ENCODE results near the gene USP6. TPM values are rescaled to one million over a fixed set of nuclear protein-coding genes. Genes with fewer than 3 reads are reported as not detected.
A peak's percentile ranks its signal among the peaks of the same experiment; 100 is the strongest.

USP6 gene
- total and polyA plus RNA-seq, 10 of the 15 experiments (the other 5 are each of a cell fraction or from before 2014, with no cell fraction given) = under 0.01 to 0.39 (median 0.10) TPM; not detected in 2

DNA sequence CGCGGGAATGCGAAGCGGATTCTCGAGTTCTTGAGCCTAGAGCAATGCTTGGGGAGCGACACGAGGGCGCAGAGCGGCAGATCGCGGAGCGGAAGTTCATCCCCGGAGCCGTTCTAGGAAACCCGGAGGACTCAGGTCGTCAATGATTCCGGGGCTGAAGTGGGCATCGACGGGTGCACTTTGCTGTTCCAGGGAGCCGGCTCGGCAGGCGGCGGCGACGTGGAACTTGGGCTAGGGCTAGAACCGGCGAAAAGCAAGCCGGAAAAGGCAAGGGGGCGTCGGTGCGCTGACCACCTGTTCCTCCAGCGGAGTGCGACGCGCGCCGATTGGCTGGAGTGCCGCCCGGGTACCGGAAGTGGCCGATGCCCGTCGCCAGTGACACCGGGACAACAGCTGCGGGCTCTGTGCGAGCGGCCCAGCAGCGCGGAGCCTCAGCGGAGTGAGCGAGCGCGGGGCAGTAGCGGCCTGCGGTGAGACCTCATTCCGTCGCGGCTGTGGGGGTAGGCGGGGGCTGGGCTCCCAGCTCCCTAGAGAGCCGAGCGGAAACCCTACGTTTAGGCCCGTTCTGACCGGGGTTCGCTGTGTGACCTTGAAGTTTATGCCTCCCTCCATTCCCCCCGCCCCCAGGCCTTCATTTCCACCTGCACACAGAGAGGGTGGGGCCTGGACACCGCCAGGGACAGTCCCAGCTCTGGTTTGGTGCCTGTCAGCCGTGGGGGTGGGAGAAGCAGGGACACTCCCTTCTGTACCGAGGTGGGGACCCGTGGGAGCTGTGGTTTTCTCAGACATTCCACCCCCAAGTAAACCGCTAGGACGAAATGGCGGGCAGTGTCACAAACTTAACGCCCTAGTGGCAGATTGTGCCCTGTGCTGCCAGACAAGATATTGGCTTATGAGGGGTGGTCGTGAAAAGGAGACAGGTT, 37.5 kb upstream of the USP6 start, which contains the start of gene ZFP3 (continued):
- TF ChIP-seq POLR2AphosphoS5 (IDR thresholded peaks at IDR 0.05; ENCODE audit: low read length) (peak; percentile 80; the same call in 1 of the 2 replicates), GABPA (IDR thresholded peaks at IDR 0.05; ENCODE audit: low read depth) (peak; percentile 84; the same call in 1 of the 2 replicates), CHD2 (IDR thresholded peaks at IDR 0.05; ENCODE audit: borderline replicate concordance, low read depth, low read length) (peak; percentile 33; the same call in 1 of the 2 replicates)

DNA sequence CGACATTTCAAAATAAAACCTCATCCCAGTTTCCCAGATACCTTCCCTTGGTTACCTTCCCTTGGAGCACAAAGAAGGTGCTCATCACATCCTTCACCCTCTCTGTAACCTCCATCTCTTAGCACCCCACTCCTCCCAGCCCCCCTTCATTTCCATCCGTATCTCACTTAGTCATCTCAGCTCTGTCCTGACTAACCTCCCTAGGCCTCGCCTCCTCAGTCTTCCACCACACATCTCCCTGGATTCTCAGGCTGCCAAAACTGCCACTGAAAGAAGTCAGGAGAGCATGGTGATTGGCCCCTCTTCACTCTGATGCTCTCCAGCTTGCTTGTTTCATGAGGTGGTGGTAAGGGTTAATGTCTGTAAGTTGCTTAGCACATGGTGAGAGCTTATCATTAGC, 35.2 kb upstream of the USP6 start:
- H3K4me1 ChIP-seq (ENCODE audit: control insufficient read depth, insufficient read depth, low read length) = peaks cover 3% of the 10 kb centered on the region
- H3K4me3 ChIP-seq = no peak overlapping the region
- WGBS (ENCODE audit: insufficient coverage, insufficient replicate concordance, low lambda C conversion rate, missing lambda C conversion rate) = 74% methylated on average over 3 of the region's 3 CpGs
- no peak overlapping the region for H3K9ac ChIP-seq (ENCODE audit: control insufficient read depth, insufficient read depth, low read length)
- FAIRE-seq (no peak), DNase-seq (ENCODE audit: low read depth, low spot score) (no peak), ATAC-seq (no peak)
- peaks cover 20% of the 10 kb centered on the region; the same call in 2 of the 3 replicates for H3K9me3 ChIP-seq (replicated peaks; ENCODE audit: control insufficient read depth, insufficient read depth, low read length)
- in situ Hi-C loops (cut with MboI) = no loop called here
- intact Hi-C loops (cut with micrococcal nuclease; ENCODE audit: unreplicated experiment) = no loop called here
- ChIA-PET RAD21 (ENCODE audit: unreplicated experiment) (interaction anchor here (0.7 kb wide), 1 partner anchor 43 kb away, joined by 3 read pairs; no protein-coding TSS in a partner anchor), CTCF (interaction anchor here (0.8 to 0.9 kb wide), 2 partner anchors 9 to 18 kb away, joined by 4 read pairs; no protein-coding TSS in a partner anchor), POLR2A (interaction anchor here (0.6 to 1.2 kb wide), 3 partner anchors 30 to 791 kb away, joined by 3 to 7 read pairs (median 3); no protein-coding TSS in a partner anchor), SMC1A (ENCODE audit: uncharacterized antibody, unreplicated experiment) (interaction anchor here (0.6 to 3.3 kb wide), 4 partner anchors 10 to 359 kb away, joined by 3 to 15 read pairs (median 3); partner anchors contain the start of genes C1QBP and ZNF232)
- no peaks in the 10 kb centered on the region for H4K20me1 ChIP-seq (ENCODE audit: control insufficient read depth, insufficient read depth)
- TF ChIP-seq, protein P1, sequence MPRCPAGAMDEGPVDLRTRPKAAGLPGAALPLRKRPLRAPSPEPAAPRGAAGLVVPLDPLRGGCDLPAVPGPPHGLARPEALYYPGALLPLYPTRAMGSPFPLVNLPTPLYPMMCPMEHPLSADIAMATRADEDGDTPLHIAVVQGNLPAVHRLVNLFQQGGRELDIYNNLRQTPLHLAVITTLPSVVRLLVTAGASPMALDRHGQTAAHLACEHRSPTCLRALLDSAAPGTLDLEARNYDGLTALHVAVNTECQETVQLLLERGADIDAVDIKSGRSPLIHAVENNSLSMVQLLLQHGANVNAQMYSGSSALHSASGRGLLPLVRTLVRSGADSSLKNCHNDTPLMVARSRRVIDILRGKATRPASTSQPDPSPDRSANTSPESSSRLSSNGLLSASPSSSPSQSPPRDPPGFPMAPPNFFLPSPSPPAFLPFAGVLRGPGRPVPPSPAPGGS (IDR thresholded peaks at IDR 0.05; ENCODE audit: borderline replicate concordance, insufficient read depth, low read depth, low read length, poor library complexity, severe bottlenecking) = no peak
- TF ChIP-seq SUZ12 (IDR thresholded peaks at IDR 0.05; ENCODE audit: unreplicated experiment) (no peak), NR2F1 (conservative IDR thresholded peaks at IDR 0.05) (no peak), CBX3 (IDR thresholded peaks at IDR 0.05; ENCODE audit: borderline replicate concordance, low read depth) (no peak), RAD51 (IDR thresholded peaks at IDR 0.05) (no peak), RFX5 (IDR thresholded peaks at IDR 0.05; ENCODE audit: low read depth, low read length) (no peak)
- TF ChIP-seq, protein P2, sequence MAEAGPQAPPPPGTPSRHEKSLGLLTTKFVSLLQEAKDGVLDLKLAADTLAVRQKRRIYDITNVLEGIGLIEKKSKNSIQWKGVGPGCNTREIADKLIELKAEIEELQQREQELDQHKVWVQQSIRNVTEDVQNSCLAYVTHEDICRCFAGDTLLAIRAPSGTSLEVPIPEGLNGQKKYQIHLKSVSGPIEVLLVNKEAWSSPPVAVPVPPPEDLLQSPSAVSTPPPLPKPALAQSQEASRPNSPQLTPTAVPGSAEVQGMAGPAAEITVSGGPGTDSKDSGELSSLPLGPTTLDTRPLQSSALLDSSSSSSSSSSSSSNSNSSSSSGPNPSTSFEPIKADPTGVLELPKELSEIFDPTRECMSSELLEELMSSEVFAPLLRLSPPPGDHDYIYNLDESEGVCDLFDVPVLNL (IDR thresholded peaks at IDR 0.05; ENCODE audit: low read depth, low read length) = no peak
- no peaks in the 10 kb centered on the region for H3K36me3 ChIP-seq (ENCODE audit: control insufficient read depth in 2 of 2, insufficient read depth in 2 of 2, low read length in 1 of 2)
- no TSS peak for BruUV-seq (replicated peaks)
- H2AFZ ChIP-seq (ENCODE audit: control insufficient read depth, low read depth, low read length) = no peak overlapping the region
- no peak overlapping the region for H3K27ac ChIP-seq (ENCODE audit: control insufficient read depth, insufficient read depth)
- H3K27me3 ChIP-seq (replicated peaks in 1 of 2; ENCODE audit: control insufficient read depth in 2 of 2, insufficient read depth in 2 of 2, low read length in 1 of 2) = no peaks in the 10 kb centered on the region
- no peak overlapping the region for H3K4me2 ChIP-seq (ENCODE audit: control insufficient read depth, insufficient read depth)
- H3K79me2 ChIP-seq (ENCODE audit: control insufficient read depth, insufficient read depth, low read length) = peaks cover 2% of the 10 kb centered on the region; the same call in 1 of the 2 replicates

Data from GM12878 (cell line).